HL-60/S4 (cell line): Measurements from ENCODE around the gene ARAP1.

Source experiments
- in situ Hi-C: fragments of 300-500 bp; cut with MboI; formaldehyde crosslinking; loops from 2 replicates; pipeline ENCODE4 v1.14.3; 2022; ENCODE audit warnings: low sequenced_read_pairs

Gene ARAP1

GRCh38 chr11:72744474-72744873 is 7.7 kb downstream of the ARAP1 start:
- in situ Hi-C loops = no loop called here

- in situ Hi-C loops = no loop called here
These were observed 8.6 kb downstream of the ARAP1 start for GRCh38 chr11:72743321-72744221.

GRCh38 chr11:72742513-72743320 is 9.5 kb downstream of the ARAP1 start:
- in situ Hi-C loops = no loop called here

- in situ Hi-C loops = no loop called here
These were observed 10.2 kb downstream of the ARAP1 start for GRCh38 chr11:72741849-72742512.

- in situ Hi-C loops = no loop called here
These were observed 10.8 kb downstream of the ARAP1 start for GRCh38 chr11:72741429-72741833.

GRCh38 chr11:72740562-72741428 is 11.4 kb downstream of the ARAP1 start:
- in situ Hi-C loops = no loop called here

GRCh38 chr11:72740060-72740424 is 12.2 kb downstream of the ARAP1 start:
- in situ Hi-C loops = no loop called here

GRCh38 chr11:72739240-72740059 is 12.8 kb downstream of the ARAP1 start:
- in situ Hi-C loops = no loop called here

- in situ Hi-C loops = no loop called here
These were observed 13.7 kb downstream of the ARAP1 start for GRCh38 chr11:72738199-72739141.

- in situ Hi-C loops = no loop called here
These were observed 14.9 kb downstream of the ARAP1 start for GRCh38 chr11:72737336-72737735.

GRCh38 chr11:72736452-72737069 is 15.6 kb downstream of the ARAP1 start:
- in situ Hi-C loops = no loop called here

GRCh38 chr11:72735495-72736027 is 16.6 kb downstream of the ARAP1 start:
- in situ Hi-C loops = no loop called here

GRCh38 chr11:72732329-72732728 is 19.9 kb downstream of the ARAP1 start:
- in situ Hi-C loops = no loop called here

- in situ Hi-C loops = no loop called here
These were observed 21.5 kb downstream of the ARAP1 start for GRCh38 chr11:72730737-72731136.

GRCh38 chr11:72730243-72730642 is 22.0 kb downstream of the ARAP1 start:
- in situ Hi-C loops = no loop called here

- in situ Hi-C loops = loop anchor here (10.0 kb wide), 1 partner anchor 457 kb away; no protein-coding TSS in a partner anchor
These were observed 24.7 kb downstream of the ARAP1 start for GRCh38 chr11:72727521-72727920.
